Measurements from ENCODE around the gene C3orf85.
"Not testable (repeated sequence)": the region's sequence is repeated elsewhere in the genome, so short reads cannot be mapped to it uniquely, and the experiment has no call there.

Gene C3orf85

GRCh38 chr3:109117939-109118338 lies 18.6 kb upstream of the C3orf85 start, which contains the start of gene MORC1:
TSS of gene MORC1 (minus strand) at chr3:109118134. CDS start at chr3:109118059, 75 bp downstream.
- 90 to 95% methylated on average over 29 to 30 of the region's 38 CpGs for WGBS, 2 experiments (ENCODE audit: insufficient coverage in 2 of 2)
- Histone ChIP-seq H3K36me3 (ENCODE audit: control insufficient read depth, insufficient read depth, low read length) (no peaks in the 10 kb centered on the region), H3K4me1 (ENCODE audit: control insufficient read depth, insufficient read depth, low read length, poor library complexity, severe bottlenecking) (no peaks in the 10 kb centered on the region), H3K9me3 (ENCODE audit: control insufficient read depth, low read length) (no peaks in the 10 kb centered on the region), H3K27ac (ENCODE audit: low read depth, low read length, severe bottlenecking) (no peak within 1 kb of the TSS), H3K4me3 (ENCODE audit: extremely low read depth, insufficient read depth, low read length, poor library complexity, severe bottlenecking) (no peak within 1 kb of the TSS)

- Histone ChIP-seq H3K9me3 (ENCODE audit: control insufficient read depth, low read length) (no peaks in the 10 kb centered on the region), H3K4me1 (ENCODE audit: control insufficient read depth, insufficient read depth, low read length, poor library complexity, severe bottlenecking) (no peaks in the 10 kb centered on the region), H3K36me3 (ENCODE audit: control insufficient read depth, insufficient read depth, low read length) (no peaks in the 10 kb centered on the region), H3K4me3 (ENCODE audit: extremely low read depth, insufficient read depth, low read length, poor library complexity, severe bottlenecking) (no peak overlapping the region), H3K27ac (ENCODE audit: low read depth, low read length, severe bottlenecking) (no peak overlapping the region)
- WGBS, 2 experiments (ENCODE audit: insufficient coverage in 2 of 2): 88% methylated on average over 4 of the region's 7 CpGs; no CpG with 5 or more reads in 1 of the 2 experiments
Measured at GRCh38 chr3:109118584-109118983, 17.9 kb upstream of the C3orf85 start.

GRCh38 chr3:109122690-109123089 lies 13.8 kb upstream of the C3orf85 start:
- no peak overlapping the region for H3K4me3 ChIP-seq (ENCODE audit: extremely low read depth, insufficient read depth, low read length, poor library complexity, severe bottlenecking)
- no peaks in the 10 kb centered on the region for H3K4me1 ChIP-seq (ENCODE audit: control insufficient read depth, insufficient read depth, low read length, poor library complexity, severe bottlenecking)
- H3K36me3 ChIP-seq (ENCODE audit: control insufficient read depth, insufficient read depth, low read length): no peaks in the 10 kb centered on the region
- no peak overlapping the region for H3K27ac ChIP-seq (ENCODE audit: low read depth, low read length, severe bottlenecking)
- H3K9me3 ChIP-seq (ENCODE audit: control insufficient read depth, low read length): no peaks in the 10 kb centered on the region

GRCh38 chr3:109125902-109126301 lies 10.6 kb upstream of the C3orf85 start:
- no peak overlapping the region for H3K27ac ChIP-seq (ENCODE audit: low read depth, low read length, severe bottlenecking)
- no peaks in the 10 kb centered on the region for H3K36me3 ChIP-seq (ENCODE audit: control insufficient read depth, insufficient read depth, low read length)
- H3K4me1 ChIP-seq (ENCODE audit: control insufficient read depth, insufficient read depth, low read length, poor library complexity, severe bottlenecking): no peaks in the 10 kb centered on the region
- no peak overlapping the region for H3K4me3 ChIP-seq (ENCODE audit: extremely low read depth, insufficient read depth, low read length, poor library complexity, severe bottlenecking)
- H3K9me3 ChIP-seq (ENCODE audit: control insufficient read depth, low read length): no peaks in the 10 kb centered on the region

- H3K4me3 ChIP-seq (ENCODE audit: extremely low read depth, insufficient read depth, low read length, poor library complexity, severe bottlenecking): no peak overlapping the region
- H3K27ac ChIP-seq (ENCODE audit: low read depth, low read length, severe bottlenecking): no peak overlapping the region
- H3K36me3 ChIP-seq (ENCODE audit: control insufficient read depth, insufficient read depth, low read length): no peaks in the 10 kb centered on the region
- WGBS, 2 experiments (ENCODE audit: insufficient coverage in 2 of 2): 75% methylated on average over 1 of the region's 2 CpGs; no CpG with 5 or more reads in 1 of the 2 experiments
- H3K9me3 ChIP-seq (ENCODE audit: control insufficient read depth, low read length): no peaks in the 10 kb centered on the region
- H3K4me1 ChIP-seq (ENCODE audit: control insufficient read depth, insufficient read depth, low read length, poor library complexity, severe bottlenecking): no peaks in the 10 kb centered on the region
Measured at GRCh38 chr3:109127553-109127952, 9.0 kb upstream of the C3orf85 start.

GRCh38 chr3:109131276-109131675 lies 5.2 kb upstream of the C3orf85 start:
- Histone ChIP-seq H3K36me3 (ENCODE audit: control insufficient read depth, insufficient read depth, low read length) (no peaks in the 10 kb centered on the region), H3K4me1 (ENCODE audit: control insufficient read depth, insufficient read depth, low read length, poor library complexity, severe bottlenecking) (no peaks in the 10 kb centered on the region), H3K9me3 (ENCODE audit: control insufficient read depth, low read length) (no peaks in the 10 kb centered on the region), H3K4me3 (ENCODE audit: extremely low read depth, insufficient read depth, low read length, poor library complexity, severe bottlenecking) (no peak overlapping the region), H3K27ac (ENCODE audit: low read depth, low read length, severe bottlenecking) (no peak overlapping the region)
- WGBS, 2 experiments (ENCODE audit: insufficient coverage in 2 of 2): 83% methylated on average over 1 of the region's 4 CpGs; no CpG with 5 or more reads in 1 of the 2 experiments

GRCh38 chr3:109132801-109133473 lies 3.6 kb upstream of the C3orf85 start:
- no peaks in the 10 kb centered on the region for H3K9me3 ChIP-seq (ENCODE audit: control insufficient read depth, low read length)
- 100% methylated on average over 1 to 2 of the region's 5 CpGs for WGBS, 2 experiments (ENCODE audit: insufficient coverage in 2 of 2)
- H3K4me1 ChIP-seq (ENCODE audit: control insufficient read depth, insufficient read depth, low read length, poor library complexity, severe bottlenecking): no peaks in the 10 kb centered on the region
- no peak overlapping the region for H3K4me3 ChIP-seq (ENCODE audit: extremely low read depth, insufficient read depth, low read length, poor library complexity, severe bottlenecking)
- no peaks in the 10 kb centered on the region for H3K36me3 ChIP-seq (ENCODE audit: control insufficient read depth, insufficient read depth, low read length)
- H3K27ac ChIP-seq (ENCODE audit: low read depth, low read length, severe bottlenecking): no peak overlapping the region

- not testable (repeated sequence) for H3K4me1 ChIP-seq (ENCODE audit: control insufficient read depth, insufficient read depth, low read length, poor library complexity, severe bottlenecking); H3K4me3 ChIP-seq (ENCODE audit: extremely low read depth, insufficient read depth, low read length, poor library complexity, severe bottlenecking); H3K27ac ChIP-seq (ENCODE audit: low read depth, low read length, severe bottlenecking); H3K36me3 ChIP-seq (ENCODE audit: control insufficient read depth, insufficient read depth, low read length); H3K9me3 ChIP-seq (ENCODE audit: control insufficient read depth, low read length)
- 100% methylated on average over 1 of the region's 5 CpGs for WGBS, 2 experiments (ENCODE audit: insufficient coverage in 2 of 2)
Measured at GRCh38 chr3:109133474-109133816, 3.1 kb upstream of the C3orf85 start.

GRCh38 chr3:109137761-109138160 lies 1.2 kb downstream of the C3orf85 start:
- Histone ChIP-seq H3K4me3 (ENCODE audit: extremely low read depth, insufficient read depth, low read length, poor library complexity, severe bottlenecking) (no peak overlapping the region), H3K4me1 (ENCODE audit: control insufficient read depth, insufficient read depth, low read length, poor library complexity, severe bottlenecking) (no peaks in the 10 kb centered on the region), H3K36me3 (ENCODE audit: control insufficient read depth, insufficient read depth, low read length) (no peaks in the 10 kb centered on the region), H3K27ac (ENCODE audit: low read depth, low read length, severe bottlenecking) (no peak overlapping the region), H3K9me3 (ENCODE audit: control insufficient read depth, low read length) (no peaks in the 10 kb centered on the region)
- WGBS, 2 experiments (ENCODE audit: insufficient coverage in 2 of 2): 56 to 63% methylated on average over 2 of the region's 2 CpGs

- Histone ChIP-seq H3K27ac (ENCODE audit: low read depth, low read length, severe bottlenecking) (no peak overlapping the region), H3K36me3 (ENCODE audit: control insufficient read depth, insufficient read depth, low read length) (no peaks in the 10 kb centered on the region), H3K9me3 (ENCODE audit: control insufficient read depth, low read length) (no peaks in the 10 kb centered on the region), H3K4me3 (ENCODE audit: extremely low read depth, insufficient read depth, low read length, poor library complexity, severe bottlenecking) (no peak overlapping the region), H3K4me1 (ENCODE audit: control insufficient read depth, insufficient read depth, low read length, poor library complexity, severe bottlenecking) (no peaks in the 10 kb centered on the region)
- WGBS, 2 experiments (ENCODE audit: insufficient coverage in 2 of 2): 78 to 88% methylated on average over 3 to 4 of the region's 4 CpGs
Measured at GRCh38 chr3:109140318-109140717, 3.8 kb downstream of the C3orf85 start.

- Histone ChIP-seq H3K4me1 (ENCODE audit: control insufficient read depth, insufficient read depth, low read length, poor library complexity, severe bottlenecking) (no peaks in the 10 kb centered on the region), H3K36me3 (ENCODE audit: control insufficient read depth, insufficient read depth, low read length) (no peaks in the 10 kb centered on the region), H3K27ac (ENCODE audit: low read depth, low read length, severe bottlenecking) (no peak overlapping the region), H3K4me3 (ENCODE audit: extremely low read depth, insufficient read depth, low read length, poor library complexity, severe bottlenecking) (no peak overlapping the region), H3K9me3 (ENCODE audit: control insufficient read depth, low read length) (no peaks in the 10 kb centered on the region)
- WGBS, 2 experiments (ENCODE audit: insufficient coverage in 2 of 2): 100% methylated on average over 1 of the region's 1 CpG; no CpG with 5 or more reads in 1 of the 2 experiments
Measured at GRCh38 chr3:109143646-109144045, 7.1 kb downstream of the C3orf85 start.

Data from mesodermal cell (in vitro differentiated cells).